Fibroblast of villous mesenchyme (primary cell): ENCODE data around the gene PTPRN2. TPM values are rescaled to one million over a fixed set of nuclear protein-coding genes. Genes with fewer than 3 reads are reported as not detected.

ENCODE experiments used
- DNase-seq: peaks from one replicate; pipeline ENCODE4 v3.0.0-alpha.2; 2010; ENCODE audit warnings: low read depth
- H3K4me3 ChIP-seq: 2 replicates; pipeline ENCODE4 v1.5.1; 2011; ENCODE audit warnings: low read depth, mild to moderate bottlenecking, low read length
- total RNA-seq: library from RNA; depleted of rRNA; stranded (reverse); fragments of >200 nt; gene quantifications from 2 replicates; pipeline ENCODE4 v1.2.3, GENCODE V29; 2012
- TF ChIP-seq, protein P1 (sequence below): IDR thresholded peaks from 2 replicates; pipeline ENCODE4 v1.5.1; 2012; ENCODE audit warnings: low read depth, mild to moderate bottlenecking, low read length; ENCODE audit not compliant: insufficient read depth

Gene PTPRN2
- total RNA-seq, 1 donor: not detected

DNA sequence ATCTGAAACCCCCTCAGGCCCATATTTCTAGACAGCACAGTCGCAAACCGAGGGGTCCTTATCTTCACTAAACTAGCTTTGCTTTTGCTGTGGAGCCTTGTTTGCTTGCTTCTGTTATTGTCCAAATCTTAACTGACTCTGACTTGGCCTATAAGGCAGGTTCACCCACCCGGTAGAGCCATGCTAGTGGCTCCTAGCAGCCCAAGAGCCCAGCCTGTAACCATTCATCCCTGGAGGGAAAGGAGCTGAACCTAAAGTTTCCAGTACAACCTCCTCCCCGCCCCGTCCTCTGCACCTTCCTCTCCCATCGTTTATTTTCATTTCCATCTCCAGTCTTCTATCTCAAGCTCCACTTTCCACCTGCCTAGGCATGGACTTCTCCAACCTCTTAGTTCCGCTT lies 345.7 kb downstream of the PTPRN2 start:
- TF ChIP-seq, protein P1, sequence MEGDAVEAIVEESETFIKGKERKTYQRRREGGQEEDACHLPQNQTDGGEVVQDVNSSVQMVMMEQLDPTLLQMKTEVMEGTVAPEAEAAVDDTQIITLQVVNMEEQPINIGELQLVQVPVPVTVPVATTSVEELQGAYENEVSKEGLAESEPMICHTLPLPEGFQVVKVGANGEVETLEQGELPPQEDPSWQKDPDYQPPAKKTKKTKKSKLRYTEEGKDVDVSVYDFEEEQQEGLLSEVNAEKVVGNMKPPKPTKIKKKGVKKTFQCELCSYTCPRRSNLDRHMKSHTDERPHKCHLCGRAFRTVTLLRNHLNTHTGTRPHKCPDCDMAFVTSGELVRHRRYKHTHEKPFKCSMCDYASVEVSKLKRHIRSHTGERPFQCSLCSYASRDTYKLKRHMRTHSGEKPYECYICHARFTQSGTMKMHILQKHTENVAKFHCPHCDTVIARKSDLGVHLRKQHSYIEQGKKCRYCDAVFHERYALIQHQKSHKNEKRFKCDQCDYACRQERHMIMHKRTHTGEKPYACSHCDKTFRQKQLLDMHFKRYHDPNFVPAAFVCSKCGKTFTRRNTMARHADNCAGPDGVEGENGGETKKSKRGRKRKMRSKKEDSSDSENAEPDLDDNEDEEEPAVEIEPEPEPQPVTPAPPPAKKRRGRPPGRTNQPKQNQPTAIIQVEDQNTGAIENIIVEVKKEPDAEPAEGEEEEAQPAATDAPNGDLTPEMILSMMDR: no peak
- no peak overlapping the region for H3K4me3 ChIP-seq

DNA sequence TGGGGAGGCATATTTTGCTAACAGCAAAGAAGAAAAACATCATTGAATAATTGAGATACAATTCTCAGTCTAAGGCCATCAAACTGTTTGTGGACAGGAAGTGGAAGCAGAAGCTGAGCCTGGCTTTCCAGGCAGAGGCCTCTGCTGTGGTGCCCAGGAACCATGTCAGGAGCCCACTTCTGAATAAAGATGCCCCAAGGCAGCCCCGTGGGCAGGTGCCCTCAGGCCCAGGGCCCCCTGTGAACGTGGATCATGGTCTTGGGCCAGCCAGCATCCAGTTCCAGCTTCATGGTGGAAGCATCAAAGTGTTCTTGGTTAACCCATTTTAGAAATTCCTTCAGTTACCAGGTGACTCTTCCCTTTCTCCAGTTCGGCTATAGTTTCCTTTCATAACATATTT lies 346.8 kb downstream of the PTPRN2 start:
- DNase-seq: no peak
- no peak overlapping the region for H3K4me3 ChIP-seq
- TF ChIP-seq, protein P1: no peak

More for the DNA sequence above, 345.7 kb downstream of the PTPRN2 start:
- no peak for DNase-seq

DNA sequence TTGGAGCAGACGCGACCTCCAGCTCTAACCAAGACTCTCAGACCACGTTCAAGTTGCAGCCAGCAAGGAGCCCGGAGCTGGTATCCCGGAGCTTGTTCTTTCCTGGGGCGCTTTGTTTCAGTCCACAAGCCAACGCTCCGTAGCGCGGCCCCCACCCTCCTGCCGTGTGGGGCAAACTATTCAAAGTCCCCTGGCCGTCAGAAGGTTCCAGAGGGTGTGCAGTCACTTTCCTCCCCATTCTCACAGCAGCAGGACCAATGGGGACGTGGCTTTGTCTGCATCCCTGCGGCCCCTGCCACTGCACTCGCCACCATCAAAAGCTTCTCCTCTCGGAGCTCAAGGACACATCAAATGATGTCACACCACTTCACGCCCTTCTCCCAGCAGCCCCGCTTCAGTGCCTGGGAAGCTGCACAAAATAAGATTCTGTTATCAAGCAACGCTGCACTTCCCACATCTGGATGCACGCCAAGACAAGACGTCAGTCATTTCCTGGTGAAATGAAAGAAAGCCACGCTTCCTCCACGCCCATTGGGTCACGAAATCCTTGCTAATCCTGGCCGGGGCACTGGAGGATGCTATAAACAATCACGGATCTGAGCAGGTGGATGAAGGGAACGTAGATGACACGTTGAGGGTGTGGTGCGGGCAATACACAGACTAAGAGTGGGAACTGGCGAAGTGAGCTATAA lies 348.2 kb downstream of the PTPRN2 start:
- H3K4me3 ChIP-seq: no peak overlapping the region
- no peak for DNase-seq
- TF ChIP-seq, protein P1: no peak

DNA sequence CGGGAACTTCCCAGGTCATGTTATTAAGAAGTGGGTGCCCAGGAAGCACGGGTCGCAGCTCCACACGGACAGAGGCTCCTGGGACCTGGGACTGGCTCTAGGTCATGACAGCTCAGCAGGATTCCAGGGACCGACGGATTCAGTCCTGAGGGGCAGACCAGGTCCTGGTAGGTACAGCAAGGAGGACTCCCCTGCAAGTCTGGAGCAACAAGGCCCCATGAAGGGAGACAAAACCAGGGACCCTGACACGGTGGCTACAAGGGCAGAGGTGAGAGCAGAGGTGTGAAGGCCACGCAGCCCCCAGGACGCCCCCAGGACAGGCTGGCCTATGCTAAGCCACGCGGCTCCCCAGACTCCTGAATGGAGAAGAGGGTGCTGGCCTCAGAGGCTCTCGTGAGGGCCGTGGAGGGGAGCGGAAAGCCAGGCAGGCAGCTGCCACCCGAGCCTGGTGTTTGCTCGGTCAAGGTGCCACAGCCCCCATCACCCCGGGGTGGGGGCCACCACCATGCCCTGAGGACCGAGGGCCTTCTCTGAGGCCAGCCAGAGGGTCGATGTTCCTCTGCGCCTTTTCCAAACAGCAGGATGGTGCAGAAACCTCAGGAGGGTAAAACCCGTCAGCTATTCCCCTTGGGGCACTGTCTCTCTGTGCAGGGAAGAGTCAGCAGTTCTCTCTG lies 348.9 kb downstream of the PTPRN2 start:
- TF ChIP-seq, protein P1: no peak
- DNase-seq: no peak
- H3K4me3 ChIP-seq: no peak overlapping the region

DNA sequence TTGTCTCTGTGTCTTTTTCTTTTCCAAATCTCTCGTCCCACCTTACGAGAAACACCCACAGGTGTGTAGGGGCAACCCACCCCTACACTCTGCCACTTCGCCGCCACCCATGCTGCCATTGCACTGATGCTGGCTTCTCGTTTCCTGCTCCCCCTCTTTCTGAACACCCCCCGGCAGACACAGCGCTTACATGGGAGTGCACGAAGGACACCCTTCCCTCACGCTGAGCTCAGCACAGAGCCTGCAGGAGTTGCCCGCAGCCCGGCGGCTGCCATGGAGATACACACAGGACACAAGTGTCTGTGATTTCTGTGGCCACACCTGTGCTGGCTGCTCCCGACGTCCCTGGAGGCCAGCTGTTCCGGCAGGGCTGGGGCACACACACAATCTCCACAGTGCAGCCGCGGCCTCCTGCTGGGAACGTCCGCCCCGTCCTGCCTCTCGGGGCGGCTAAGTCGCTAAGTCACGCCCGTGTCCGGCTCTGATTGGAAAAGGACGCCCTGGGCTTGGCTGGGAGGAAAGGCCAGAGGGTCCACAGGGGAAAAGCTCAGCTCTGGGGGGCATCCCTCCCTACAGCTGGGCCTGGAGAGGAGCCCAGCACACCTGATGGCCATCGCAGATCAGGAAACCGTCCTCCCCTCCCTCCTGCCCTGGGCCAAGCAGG lies 349.8 kb downstream of the PTPRN2 start:
- no peak overlapping the region for H3K4me3 ChIP-seq
- DNase-seq: no peak
- TF ChIP-seq, protein P1: no peak

DNA sequence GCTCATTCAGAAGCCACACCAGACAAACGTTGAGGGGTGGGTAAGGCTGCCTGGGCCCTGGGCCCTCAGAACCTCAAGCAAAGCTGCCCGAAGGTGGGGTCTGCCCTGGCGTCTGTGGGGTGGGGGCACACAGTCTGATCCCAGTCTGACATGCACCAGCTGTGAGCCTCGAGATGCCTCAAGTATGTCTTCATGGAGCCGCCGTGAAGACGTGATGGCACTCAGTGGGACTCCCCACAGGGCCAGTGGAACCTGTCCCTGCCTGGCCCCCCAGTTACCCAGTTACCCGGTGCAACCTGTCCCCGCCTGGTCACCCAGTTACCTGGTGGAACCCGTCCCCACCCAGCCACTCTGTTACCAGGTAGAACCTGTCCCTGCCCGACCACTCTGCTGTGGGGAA lies 351.2 kb downstream of the PTPRN2 start:
- no peak overlapping the region for H3K4me3 ChIP-seq
- TF ChIP-seq, protein P1: no peak
- no peak for DNase-seq
